Mesenchymal stem cell (in vitro differentiated cells and primary cell): ENCODE measurements around the gene ZNF574.

Experiments used
- DNase-seq: peaks from one replicate; pipeline ENCODE4 v3.0.0-alpha.2; 2013
- H2AFZ ChIP-seq: one replicate; pipeline ENCODE4 v1.6.1; 2013; ENCODE audit warnings: low read depth, mild to moderate bottlenecking, control low read depth, inconsistent platforms, low read length, moderate library complexity
- H2AK5ac ChIP-seq: 2 replicates; pipeline ENCODE4 v1.6.1; 2013; ENCODE audit warnings: low read length, moderate library complexity, mild to moderate bottlenecking, inconsistent platforms; ENCODE audit not compliant: severe bottlenecking
- H2BK120ac ChIP-seq: one replicate; pipeline ENCODE4 v1.6.1; 2013; ENCODE audit warnings: low read depth, mild to moderate bottlenecking, inconsistent platforms, low read length, moderate library complexity
- H2BK12ac ChIP-seq, 2 experiments: one replicate each; pipeline ENCODE4 v1.6.1; 2013; ENCODE audit warnings: inconsistent platforms in 2 of 2, low read length in 2 of 2, mild to moderate bottlenecking in 2 of 2, moderate library complexity in 2 of 2, control low read depth in 1 of 2
- H2BK15ac ChIP-seq: one replicate; pipeline ENCODE4 v1.6.1; 2013; ENCODE audit warnings: mild to moderate bottlenecking, low read depth, inconsistent platforms; ENCODE audit not compliant: poor library complexity, severe bottlenecking
- H2BK5ac ChIP-seq: 2 replicates; pipeline ENCODE4 v1.6.1; 2013; ENCODE audit warnings: low read depth, mild to moderate bottlenecking, low read length, control low read depth, inconsistent platforms; ENCODE audit not compliant: poor library complexity, severe bottlenecking
- H3K14ac ChIP-seq, 2 experiments: one replicate each; pipeline ENCODE4 v1.6.1; 2013; ENCODE audit warnings: inconsistent platforms in 2 of 2, low read length in 2 of 2, control low read depth in 1 of 2, mild to moderate bottlenecking in 1 of 2, moderate library complexity in 1 of 2
- H3K18ac ChIP-seq, 2 experiments: one replicate each; pipeline ENCODE4 v1.6.1; 2013; ENCODE audit warnings: inconsistent platforms in 2 of 2, low read length in 2 of 2, control low read depth in 1 of 2, low read depth in 1 of 2, mild to moderate bottlenecking in 1 of 2
- H3K23ac ChIP-seq, 2 experiments: one replicate each; pipeline ENCODE4 v1.6.1; 2013; ENCODE audit warnings: inconsistent platforms in 2 of 2, low read length in 2 of 2, mild to moderate bottlenecking in 2 of 2, moderate library complexity in 2 of 2, control low read depth in 1 of 2
- H3K27ac ChIP-seq: 2 replicates; pipeline ENCODE4 v1.5.1; 2013; ENCODE audit warnings: mild to moderate bottlenecking, moderate library complexity, low read length, control low read depth, inconsistent platforms; ENCODE audit not compliant: poor library complexity, severe bottlenecking
- H3K27me3 ChIP-seq, 2 experiments: 2 replicates each; pipeline versions ENCODE4 v1.6.1 to v1.7.0; 2013; ENCODE audit warnings: low read length in 2 of 2, mild to moderate bottlenecking in 2 of 2, moderate library complexity in 2 of 2, control low read depth in 1 of 2, inconsistent platforms in 1 of 2; ENCODE audit not compliant: control insufficient read depth in 1 of 2, insufficient read depth in 1 of 2
- H3K36me3 ChIP-seq, 2 experiments: 2 replicates each; pipeline versions ENCODE4 v1.6.1 to v1.7.0; 2013; ENCODE audit warnings: low read length in 2 of 2, control low read depth in 1 of 2, inconsistent platforms in 1 of 2, low read depth in 1 of 2, mild to moderate bottlenecking in 1 of 2; ENCODE audit not compliant: insufficient read depth in 2 of 2, control insufficient read depth in 1 of 2
- H3K4ac ChIP-seq, 2 experiments: one replicate each; pipeline ENCODE4 v1.6.1; 2013; ENCODE audit warnings: inconsistent platforms in 2 of 2, low read length in 2 of 2, mild to moderate bottlenecking in 2 of 2, moderate library complexity in 2 of 2, control low read depth in 1 of 2, low read depth in 1 of 2
- H3K4me1 ChIP-seq: 2 replicates; pipeline ENCODE4 v1.6.1; 2013; ENCODE audit warnings: low read depth, low read length, control low read depth; ENCODE audit not compliant: control insufficient read depth, insufficient read depth
- H3K4me2 ChIP-seq: 2 replicates; pipeline ENCODE4 v1.6.1; 2013; ENCODE audit warnings: low read length, mild to moderate bottlenecking, inconsistent platforms; ENCODE audit not compliant: poor library complexity, severe bottlenecking
- H3K4me3 ChIP-seq, 2 experiments: 2 replicates each; pipeline versions ENCODE4 v1.5.1 to v1.7.0; 2013; ENCODE audit warnings: low read length in 2 of 2, mild to moderate bottlenecking in 2 of 2, control low read depth in 1 of 2, low read depth in 1 of 2; ENCODE audit not compliant: insufficient read depth in 1 of 2
- H3K79me1 ChIP-seq: replicated peaks from 2 replicates; pipeline ENCODE4 v1.6.1; 2013; ENCODE audit warnings: mild to moderate bottlenecking, control low read depth, low read length, inconsistent platforms; ENCODE audit not compliant: poor library complexity, severe bottlenecking
- H3K9ac ChIP-seq: 2 replicates; pipeline ENCODE4 v1.7.0; 2013; ENCODE audit warnings: mild to moderate bottlenecking, low read length, moderate library complexity
- H3K9me3 ChIP-seq: 2 replicates; pipeline ENCODE4 v1.7.0; 2013; ENCODE audit warnings: mild to moderate bottlenecking, low read length; ENCODE audit not compliant: control insufficient read depth
- H4K8ac ChIP-seq: one replicate; pipeline ENCODE4 v1.6.1; 2013; ENCODE audit warnings: inconsistent platforms, mild to moderate bottlenecking, low read length, moderate library complexity
- H4K91ac ChIP-seq: one replicate; pipeline ENCODE4 v1.6.1; 2013; ENCODE audit warnings: mild to moderate bottlenecking, low read length, inconsistent platforms
- WGBS: methylation state at CpG from one replicate; pipeline ENCODE4 v1.1.7; 2013; ENCODE audit warnings: mixed read lengths; 5-methylcytosine and 5-hydroxymethylcytosine counted together

The ZNF574 gene

GRCh38 chr19:42065511-42065910 is 10.5 kb upstream of the ZNF574 start:
- Histone ChIP-seq H2BK12ac (no peak overlapping the region), H3K4me3 (no peak overlapping the region), H2BK5ac (no peak overlapping the region), H4K91ac (no peak overlapping the region), H2AFZ (no peak overlapping the region), H3K23ac (no peak overlapping the region), H2AK5ac (no peak overlapping the region), H3K27ac (no peak overlapping the region), H3K36me3 (no peaks in the 10 kb centered on the region), H3K4me1 (peaks cover 5% of the 10 kb centered on the region), H3K4me2 (no peak overlapping the region), H4K8ac (no peak overlapping the region), H3K9me3 (no peaks in the 10 kb centered on the region), H3K9ac (no peak overlapping the region), H3K18ac (no peak overlapping the region), H2BK120ac (no peak overlapping the region), H3K27me3 (peaks cover 76 to 79% of the 10 kb centered on the region in 2 experiments), H3K79me1 (no peaks in the 10 kb centered on the region), H2BK15ac (no peak overlapping the region), H3K4ac (no peak overlapping the region), H3K14ac (no peak overlapping the region)
- 86% methylated on average over 9 of the region's 9 CpGs for WGBS
- no peak for DNase-seq

DNA sequence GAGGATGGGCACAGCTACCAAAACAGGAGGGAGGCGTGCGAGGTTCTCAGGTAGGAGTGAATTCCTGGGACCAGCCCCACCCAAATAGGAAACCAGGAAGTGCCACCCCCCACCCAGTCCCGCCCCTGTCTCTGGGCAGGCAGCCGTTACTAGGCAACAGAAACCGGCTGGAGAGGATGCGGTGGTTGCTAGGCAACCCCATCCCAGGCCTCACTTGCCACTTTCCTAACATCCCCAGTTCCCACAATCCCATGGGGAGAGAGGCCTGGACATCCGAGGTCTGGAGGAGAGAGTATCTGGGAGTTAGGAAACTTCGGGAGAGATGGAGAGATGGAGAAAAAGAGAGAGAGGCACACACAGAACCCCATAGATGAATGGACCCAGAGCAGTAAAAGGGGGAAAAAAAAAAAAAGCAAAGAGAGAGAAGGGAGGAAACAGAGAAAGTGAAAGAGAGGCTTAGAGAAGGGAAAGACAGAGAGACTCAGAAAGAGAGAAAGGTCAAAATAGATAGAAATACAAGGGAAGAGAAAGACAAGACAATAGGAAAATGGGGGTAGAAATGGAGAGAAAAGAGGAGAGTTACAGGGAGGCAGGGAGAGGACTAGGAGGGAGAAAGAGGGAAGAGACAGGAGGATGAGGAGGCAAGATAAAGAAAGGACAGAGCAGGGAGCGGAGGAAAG is 9.8 kb upstream of the ZNF574 start:
- H2BK5ac ChIP-seq = no peak overlapping the region
- H3K79me1 ChIP-seq = no peaks in the 10 kb centered on the region
- no peak overlapping the region for H3K4me3 ChIP-seq
- H2AK5ac ChIP-seq = no peak overlapping the region
- H2BK12ac ChIP-seq = no peak overlapping the region
- H2BK15ac ChIP-seq = no peak overlapping the region
- no peak overlapping the region for H3K9ac ChIP-seq
- H3K23ac ChIP-seq = no peak overlapping the region
- H3K18ac ChIP-seq = no peak overlapping the region
- H3K36me3 ChIP-seq = no peaks in the 10 kb centered on the region
- H3K27ac ChIP-seq = no peak overlapping the region
- no peak overlapping the region for H3K4me2 ChIP-seq
- DNase-seq = peak; percentile 25
- H3K4ac ChIP-seq = no peak overlapping the region
- no peaks in the 10 kb centered on the region for H3K9me3 ChIP-seq
- H4K91ac ChIP-seq = no peak overlapping the region
- no peak overlapping the region for H3K14ac ChIP-seq
- H3K27me3 ChIP-seq = peaks cover 82 to 85% of the 10 kb centered on the region in 2 experiments
- no peak overlapping the region for H4K8ac ChIP-seq
- peaks cover 5% of the 10 kb centered on the region for H3K4me1 ChIP-seq
- WGBS = 72% methylated on average over 5 of the region's 9 CpGs
- no peak overlapping the region for H2AFZ ChIP-seq
- no peak overlapping the region for H2BK120ac ChIP-seq

- no peak overlapping the region for H4K8ac ChIP-seq
- H3K4me3 ChIP-seq = no peak overlapping the region
- H3K27me3 ChIP-seq = peaks cover 78 to 80% of the 10 kb centered on the region in 2 experiments
- no peak overlapping the region for H3K23ac ChIP-seq
- no peak overlapping the region for H2AK5ac ChIP-seq
- no peak overlapping the region for H4K91ac ChIP-seq
- H3K4me2 ChIP-seq = no peak overlapping the region
- H2BK15ac ChIP-seq = no peak overlapping the region
- H2AFZ ChIP-seq = no peak overlapping the region
- no peak overlapping the region for H2BK12ac ChIP-seq
- no peak overlapping the region for H3K4ac ChIP-seq
- H3K18ac ChIP-seq = no peak overlapping the region
- no peak overlapping the region for H3K14ac ChIP-seq
- no peak overlapping the region for H3K27ac ChIP-seq
- H2BK5ac ChIP-seq = no peak overlapping the region
- WGBS = 61% methylated on average over 6 of the region's 6 CpGs
- no peak overlapping the region for H3K9ac ChIP-seq
- no peak overlapping the region for H2BK120ac ChIP-seq
- no peaks in the 10 kb centered on the region for H3K9me3 ChIP-seq
- no peaks in the 10 kb centered on the region for H3K36me3 ChIP-seq
- H3K4me1 ChIP-seq = peaks cover 5% of the 10 kb centered on the region
- no peaks in the 10 kb centered on the region for H3K79me1 ChIP-seq
- no peak for DNase-seq
These were observed 8.6 kb upstream of the ZNF574 start for GRCh38 chr19:42067315-42067888.

GRCh38 chr19:42068361-42068755 is 7.6 kb upstream of the ZNF574 start:
- no peak overlapping the region for H2AFZ ChIP-seq
- no peak overlapping the region for H2BK120ac ChIP-seq
- no peak overlapping the region for H3K9ac ChIP-seq
- H2BK12ac ChIP-seq = no peak overlapping the region
- H3K36me3 ChIP-seq = no peaks in the 10 kb centered on the region
- H2BK5ac ChIP-seq = no peak overlapping the region
- DNase-seq = no peak
- H2AK5ac ChIP-seq = no peak overlapping the region
- H2BK15ac ChIP-seq = no peak overlapping the region
- H3K18ac ChIP-seq = no peak overlapping the region
- H3K27ac ChIP-seq = no peak overlapping the region
- 49% methylated on average over 8 of the region's 8 CpGs for WGBS
- H3K79me1 ChIP-seq = no peaks in the 10 kb centered on the region
- no peaks in the 10 kb centered on the region for H3K9me3 ChIP-seq
- H3K14ac ChIP-seq = no peak overlapping the region
- H3K4me3 ChIP-seq = no peak overlapping the region
- no peak overlapping the region for H4K91ac ChIP-seq
- H3K27me3 ChIP-seq = peaks cover 70 to 72% of the 10 kb centered on the region in 2 experiments
- H3K4me2 ChIP-seq = no peak overlapping the region
- peaks cover 5% of the 10 kb centered on the region for H3K4me1 ChIP-seq
- H3K4ac ChIP-seq = no peak overlapping the region
- H3K23ac ChIP-seq = peak overlapping the region in 1 of 2 experiments; percentile 15
- H4K8ac ChIP-seq = no peak overlapping the region
